T-helper 17 cell (primary cell): Measurements from ENCODE around the gene ABAT. TPM values are rescaled to one million over a fixed set of nuclear protein-coding genes. Genes with fewer than 3 reads are reported as not detected.
A peak's percentile ranks its signal among the peaks of the same experiment; 100 is the strongest.

Experiments
- ATAC-seq: fragments of 150-1000 bp; cut with Tn5 transposase; 2 replicates; pipeline ENCODE4 v1.10.0; 2021; ENCODE audit warnings: mild to moderate bottlenecking, moderate library complexity
- DNase-seq, 3 donors: peaks; one replicate each; pipeline versions ENCODE4 v3.0.0 to v3.0.0-alpha.2; 2020 to 2021
- H3K9me3 ChIP-seq: one replicate; pipeline ENCODE4 v1.7.0; 2013; ENCODE audit warnings: low read length, mild to moderate bottlenecking; ENCODE audit not compliant: control insufficient read depth, poor library complexity, severe bottlenecking
- H3K27ac Mint-ChIP-seq: one replicate; pipeline ENCODE4 v1.8.0; 2022; ENCODE audit warnings: mild to moderate bottlenecking, moderate library complexity, mixed read lengths
- H3K27me3 Mint-ChIP-seq: one replicate; pipeline ENCODE4 v1.8.0; 2022; ENCODE audit warnings: mixed read lengths
- H3K36me3 Mint-ChIP-seq: one replicate; pipeline ENCODE4 v1.8.0; 2022; ENCODE audit warnings: low read depth, mixed read lengths
- H3K4me1 Mint-ChIP-seq: one replicate; pipeline ENCODE4 v1.8.0; 2022; ENCODE audit warnings: mild to moderate bottlenecking, mixed read lengths
- H3K4me3 Mint-ChIP-seq: one replicate; pipeline ENCODE4 v1.8.0; 2022; ENCODE audit warnings: mild to moderate bottlenecking, moderate library complexity, mixed read lengths
- total RNA-seq, 4 donors: library from RNA in 2 of 4; stranded (reverse) in 2 of 4; gene quantifications; one replicate each; pipeline ENCODE4 v1.2.3 and lab custom pipeline; 2022 to 2026

ABAT gene
- total RNA-seq (1 to 10 TPM; 8.7 to 9.5 TPM), total RNA-seq (lab: John Stamatoyannopoulos, UW) (11.7 to 32.4 reads per million in 2 donors)

- DNase-seq (peak; percentile 83 to 86 (median 84)), ATAC-seq (peak; percentile 96)
- Mint-ChIP-seq H3K36me3 (no peaks in the 10 kb centered on the region), H3K4me1 (peaks cover 15% of the 10 kb centered on the region), H3K27me3 (no peaks in the 10 kb centered on the region), H3K27ac (peak within 1 kb of the TSS; percentile 95), H3K4me3 (peak within 1 kb of the TSS; percentile 97)
- no peaks in the 10 kb centered on the region for H3K9me3 ChIP-seq
Observed at GRCh38 chr16:8674413-8675022, at the start of gene ABAT. Gene ABAT (plus strand): TSS chr16:8674617. CDS start chr16:8735740, 61,123 bp downstream.

DNA sequence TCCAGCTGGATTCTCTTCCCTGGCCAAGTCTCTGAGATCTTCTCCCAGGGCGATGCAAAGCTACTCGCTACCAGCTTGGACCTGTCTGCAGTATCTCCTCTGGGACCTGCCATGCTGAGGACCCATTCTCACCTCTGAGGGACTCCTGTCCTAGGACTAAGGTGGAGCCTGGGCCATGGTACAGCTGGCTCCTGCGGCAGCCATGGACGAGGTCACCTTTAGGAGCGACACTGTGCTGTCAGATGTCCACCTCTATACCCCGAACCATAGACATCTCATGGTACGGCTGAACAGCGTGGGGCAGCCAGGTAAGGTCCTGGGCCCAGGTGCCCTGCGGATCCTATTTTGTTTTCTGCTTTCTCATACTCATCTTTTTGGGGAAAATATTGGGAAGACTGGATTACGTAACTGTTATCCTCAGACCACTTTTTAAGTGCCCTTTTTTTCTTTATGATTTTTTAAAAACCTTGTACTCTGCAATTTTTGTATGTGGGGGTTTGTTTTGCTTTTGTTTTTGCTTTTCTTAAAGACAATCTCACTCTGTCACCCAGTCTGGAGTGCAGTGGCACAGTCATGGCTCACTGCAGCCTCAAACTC lies 48.8 kb upstream of the ABAT start:
- H3K27me3 Mint-ChIP-seq: no peaks in the 10 kb centered on the region
- H3K27ac Mint-ChIP-seq: no peak overlapping the region
- no peak for ATAC-seq
- DNase-seq: no peak
- peaks cover 20% of the 10 kb centered on the region for H3K4me1 Mint-ChIP-seq
- H3K4me3 Mint-ChIP-seq: no peak overlapping the region
- peaks cover 8% of the 10 kb centered on the region for H3K36me3 Mint-ChIP-seq
- no peaks in the 10 kb centered on the region for H3K9me3 ChIP-seq

- Mint-ChIP-seq H3K4me1 (peaks cover 19% of the 10 kb centered on the region), H3K4me3 (no peak overlapping the region), H3K27ac (no peak overlapping the region), H3K27me3 (no peaks in the 10 kb centered on the region), H3K36me3 (peaks cover 8% of the 10 kb centered on the region)
- no peaks in the 10 kb centered on the region for H3K9me3 ChIP-seq
- DNase-seq (no peak), ATAC-seq (no peak)
Observed at GRCh38 chr16:8626946-8627345, 47.5 kb upstream of the ABAT start.

DNA sequence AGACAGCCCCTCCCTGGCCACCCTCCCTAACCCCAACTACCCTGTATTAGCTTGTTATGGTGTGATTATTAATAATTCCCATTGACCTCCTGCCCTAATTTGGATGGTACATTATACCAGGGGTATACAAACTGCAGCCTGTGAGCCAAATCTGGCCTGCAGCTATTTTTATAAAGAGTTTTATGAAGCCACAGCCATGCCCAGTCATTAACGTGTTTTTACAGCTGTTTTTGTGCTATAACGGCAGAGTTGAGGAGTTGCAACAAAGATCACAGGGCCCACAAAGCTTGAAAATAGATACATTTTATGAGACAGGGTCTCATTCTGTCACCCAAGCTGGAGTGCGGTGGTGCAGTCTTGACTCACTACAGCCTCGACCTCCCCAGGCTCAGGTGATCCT lies 47.0 kb upstream of the ABAT start:
- H3K27me3 Mint-ChIP-seq: no peaks in the 10 kb centered on the region
- no peak for DNase-seq
- no peak for ATAC-seq
- peaks cover 16% of the 10 kb centered on the region for H3K4me1 Mint-ChIP-seq
- H3K36me3 Mint-ChIP-seq: peaks cover 8% of the 10 kb centered on the region
- no peak overlapping the region for H3K27ac Mint-ChIP-seq
- no peaks in the 10 kb centered on the region for H3K9me3 ChIP-seq
- H3K4me3 Mint-ChIP-seq: no peak overlapping the region

GRCh38 chr16:8628981-8629725 lies 45.3 kb upstream of the ABAT start:
- no peaks in the 10 kb centered on the region for H3K27me3 Mint-ChIP-seq
- no peaks in the 10 kb centered on the region for H3K9me3 ChIP-seq
- no peak overlapping the region for H3K27ac Mint-ChIP-seq
- H3K36me3 Mint-ChIP-seq: peaks cover 8% of the 10 kb centered on the region
- H3K4me3 Mint-ChIP-seq: no peak overlapping the region
- ATAC-seq: no peak
- H3K4me1 Mint-ChIP-seq: peaks cover 16% of the 10 kb centered on the region
- DNase-seq: no peak

DNA sequence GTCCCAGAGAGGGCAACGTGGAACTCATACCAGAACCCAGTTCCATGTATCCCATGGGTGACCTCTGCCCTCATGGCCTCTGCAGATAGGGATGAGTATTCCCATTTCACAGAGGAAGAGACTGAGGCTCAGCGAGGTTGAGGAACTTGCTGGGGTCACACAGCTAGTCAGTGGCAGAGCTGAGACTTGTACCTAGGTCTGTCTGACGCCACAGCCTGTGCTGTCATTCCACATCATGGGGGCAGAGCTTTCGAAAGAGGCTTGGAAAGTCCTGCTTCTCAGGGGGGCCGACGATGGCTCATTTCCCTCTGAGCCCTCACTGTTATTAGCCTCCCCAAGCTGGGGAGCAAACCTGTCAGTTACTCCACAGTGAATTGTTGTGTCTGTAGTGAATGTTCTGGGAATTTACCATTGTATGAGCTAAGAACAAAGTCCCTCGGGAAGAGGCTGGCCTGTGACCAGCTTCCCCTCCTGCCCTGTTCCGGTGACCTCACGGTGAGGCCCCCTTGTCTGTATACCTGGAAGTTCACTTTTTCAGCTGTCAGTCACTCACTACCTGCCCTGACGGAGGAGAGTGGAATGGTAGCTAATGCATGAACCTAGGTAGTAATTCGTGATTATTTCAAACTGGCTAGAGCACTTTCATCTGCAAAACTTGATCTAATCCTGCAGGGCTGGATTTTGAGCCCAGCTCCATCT lies 44.0 kb upstream of the ABAT start:
- DNase-seq: no peak

GRCh38 chr16:8631373-8631772 lies 43.0 kb upstream of the ABAT start:
- no peaks in the 10 kb centered on the region for H3K9me3 ChIP-seq
- no peak overlapping the region for H3K27ac Mint-ChIP-seq
- ATAC-seq (no peak), DNase-seq (no peak)
- peaks cover 8% of the 10 kb centered on the region for H3K36me3 Mint-ChIP-seq
- H3K4me1 Mint-ChIP-seq: peaks cover 8% of the 10 kb centered on the region
- no peaks in the 10 kb centered on the region for H3K27me3 Mint-ChIP-seq
- no peak overlapping the region for H3K4me3 Mint-ChIP-seq

More for the DNA sequence above, 44.0 kb upstream of the ABAT start:
- H3K9me3 ChIP-seq: no peaks in the 10 kb centered on the region
- no peaks in the 10 kb centered on the region for H3K27me3 Mint-ChIP-seq
- H3K4me3 Mint-ChIP-seq: no peak overlapping the region
- H3K4me1 Mint-ChIP-seq: peaks cover 8% of the 10 kb centered on the region
- H3K27ac Mint-ChIP-seq: no peak overlapping the region
- H3K36me3 Mint-ChIP-seq: peaks cover 8% of the 10 kb centered on the region
- ATAC-seq: no peak

DNA sequence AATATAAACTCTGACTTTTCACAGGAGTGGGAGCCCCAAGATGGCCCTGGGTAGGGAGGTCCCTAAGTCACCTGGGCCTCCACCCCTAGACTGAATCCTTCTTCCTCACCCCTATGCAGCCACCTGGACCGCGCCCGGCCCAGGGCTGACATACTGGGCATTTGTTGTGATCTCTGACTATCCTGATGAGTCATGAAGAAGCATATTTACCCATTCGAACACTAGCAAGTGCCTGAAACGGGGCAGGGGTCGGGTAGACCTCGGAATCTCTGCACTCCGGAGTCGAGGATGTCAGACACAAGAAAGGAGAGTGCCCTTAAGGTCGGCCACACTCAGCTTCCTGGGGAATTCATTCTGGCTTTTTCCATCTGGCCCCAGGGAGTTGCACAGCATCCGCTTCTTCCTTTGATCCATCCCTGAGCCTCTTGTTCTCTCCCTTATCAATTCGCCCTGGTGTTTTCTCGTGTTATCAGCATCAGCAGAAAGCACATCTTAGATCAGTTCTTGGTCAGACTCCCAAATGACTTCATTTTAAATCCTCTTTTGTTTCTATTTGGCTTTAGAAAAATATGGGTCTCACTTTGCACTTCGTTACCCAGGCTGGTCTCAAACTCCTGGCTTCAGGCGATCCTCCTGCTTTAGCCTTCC lies 42.5 kb upstream of the ABAT start:
- peaks cover 8% of the 10 kb centered on the region for H3K36me3 Mint-ChIP-seq
- H3K9me3 ChIP-seq: no peaks in the 10 kb centered on the region
- DNase-seq (no peak), ATAC-seq (no peak)
- no peaks in the 10 kb centered on the region for H3K27me3 Mint-ChIP-seq
- peaks cover 7% of the 10 kb centered on the region for H3K4me1 Mint-ChIP-seq
- no peak overlapping the region for H3K27ac Mint-ChIP-seq
- no peak overlapping the region for H3K4me3 Mint-ChIP-seq

DNA sequence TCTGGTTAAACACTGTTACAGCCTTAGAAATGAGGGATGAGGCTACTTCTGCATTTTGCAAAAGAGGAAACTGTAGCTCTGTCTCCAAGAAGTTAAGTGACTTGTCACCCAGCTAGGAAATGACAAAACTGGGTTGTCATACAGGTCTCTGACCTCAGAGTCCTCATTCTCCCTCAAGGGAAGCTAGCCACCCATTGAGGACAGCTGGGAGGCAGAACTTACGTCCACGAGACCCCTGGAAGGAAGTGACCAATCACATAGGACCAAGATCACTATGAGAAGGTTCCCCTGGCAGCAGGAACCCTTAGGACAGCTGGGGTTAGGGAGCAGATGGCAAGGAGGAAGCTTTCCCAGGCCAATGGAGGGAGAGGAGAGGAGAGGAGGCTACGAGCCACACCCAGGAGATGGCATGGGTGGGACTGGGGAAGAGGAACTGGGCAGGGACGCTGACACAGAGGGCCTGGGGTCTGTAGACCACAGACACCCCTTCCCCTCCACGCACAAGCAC lies 41.7 kb upstream of the ABAT start:
- DNase-seq: no peak
- H3K9me3 ChIP-seq: no peaks in the 10 kb centered on the region
- Mint-ChIP-seq H3K36me3 (peaks cover 7% of the 10 kb centered on the region), H3K27me3 (no peaks in the 10 kb centered on the region), H3K27ac (peak overlapping the region; percentile 89), H3K4me3 (no peak overlapping the region), H3K4me1 (peaks cover 4% of the 10 kb centered on the region)
- ATAC-seq: peak; percentile 56

DNA sequence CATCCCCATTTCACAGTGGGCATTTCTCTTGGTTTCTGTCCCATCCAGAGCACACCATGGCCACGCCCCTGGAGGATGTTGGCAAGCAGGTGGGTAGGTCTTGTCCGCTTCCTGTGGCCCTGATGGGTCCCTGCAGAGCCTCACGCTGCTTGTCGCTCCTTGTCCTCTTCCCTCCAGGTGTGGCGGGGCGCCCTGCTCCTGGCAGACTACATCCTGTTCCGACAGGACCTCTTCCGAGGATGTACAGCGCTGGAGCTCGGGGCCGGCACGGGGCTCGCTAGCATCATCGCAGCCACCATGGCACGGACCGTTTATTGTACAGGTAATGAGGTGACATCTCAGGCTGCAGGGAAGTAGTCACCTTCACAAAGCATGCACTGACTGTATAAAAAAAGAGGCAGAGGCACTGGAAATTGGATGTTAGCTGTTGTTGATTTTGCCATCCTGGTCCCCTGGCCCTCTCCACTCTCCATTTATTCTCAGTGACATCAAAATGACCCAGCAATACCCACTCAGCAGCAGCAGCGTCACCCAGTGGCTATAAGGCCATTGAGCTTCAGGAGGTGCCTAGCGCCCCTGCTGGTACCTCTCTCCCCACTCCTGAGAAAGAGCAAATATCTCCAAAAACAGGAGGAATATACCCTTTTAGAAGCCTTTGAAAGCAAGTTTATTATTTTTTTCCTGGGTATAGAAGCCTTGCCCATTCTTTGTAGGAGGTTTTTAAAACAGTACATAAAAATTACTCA lies 39.3 kb upstream of the ABAT start:
- Mint-ChIP-seq H3K36me3 (peaks cover 2% of the 10 kb centered on the region), H3K27ac (no peak overlapping the region), H3K4me1 (peaks cover 4% of the 10 kb centered on the region), H3K27me3 (no peaks in the 10 kb centered on the region), H3K4me3 (no peak overlapping the region)
- DNase-seq (no peak), ATAC-seq (no peak)
- H3K9me3 ChIP-seq: no peaks in the 10 kb centered on the region

DNA sequence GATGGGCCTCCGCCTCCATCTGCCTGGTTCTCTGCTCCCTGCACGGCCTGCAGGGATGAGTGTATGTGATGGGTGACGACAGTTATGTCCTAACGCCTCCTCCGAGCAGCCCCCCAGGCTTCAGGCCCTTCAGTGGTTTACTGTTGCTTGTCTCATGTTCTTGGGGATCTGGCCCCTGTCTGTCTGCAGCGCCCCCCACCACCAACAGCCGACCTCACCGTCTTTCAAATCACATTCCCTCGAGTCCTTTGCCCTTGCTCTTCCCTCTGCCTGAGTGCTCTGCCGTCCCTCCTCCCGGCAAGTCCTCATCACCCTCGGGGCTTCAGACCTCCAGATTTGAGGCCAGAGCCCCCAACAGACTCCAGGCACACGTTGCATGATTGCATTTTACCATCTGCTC lies 34.7 kb upstream of the ABAT start:
- H3K9me3 ChIP-seq: no peaks in the 10 kb centered on the region
- Mint-ChIP-seq H3K27ac (peak overlapping the region; percentile 53), H3K4me3 (no peak overlapping the region), H3K36me3 (peaks cover 15% of the 10 kb centered on the region), H3K27me3 (no peaks in the 10 kb centered on the region), H3K4me1 (peaks cover 10% of the 10 kb centered on the region)
- DNase-seq (no peak), ATAC-seq (no peak)

DNA sequence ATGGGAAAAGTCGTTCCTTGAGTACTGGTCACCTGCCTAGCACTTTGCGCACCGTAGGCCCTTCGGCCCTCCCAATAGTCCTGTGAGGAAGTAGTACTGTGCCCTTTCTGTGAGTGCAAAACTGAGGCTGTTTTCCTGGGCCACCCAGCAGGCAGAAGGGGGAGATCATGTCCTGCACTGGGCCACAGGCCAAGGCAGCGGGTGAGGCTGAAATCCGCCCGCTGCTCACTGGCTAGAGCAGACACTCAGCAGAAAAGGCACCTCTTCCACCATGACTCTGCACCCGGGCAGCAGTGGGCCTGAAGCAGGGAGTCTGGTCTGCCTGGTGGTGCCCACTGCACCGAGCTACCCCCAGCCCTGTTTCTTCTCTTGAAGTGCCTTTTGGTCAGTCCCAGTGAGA lies 32.7 kb upstream of the ABAT start:
- DNase-seq (no peak), ATAC-seq (no peak)
- peaks cover 18% of the 10 kb centered on the region for H3K4me1 Mint-ChIP-seq
- H3K36me3 Mint-ChIP-seq: peaks cover 18% of the 10 kb centered on the region
- no peaks in the 10 kb centered on the region for H3K27me3 Mint-ChIP-seq
- no peaks in the 10 kb centered on the region for H3K9me3 ChIP-seq
- H3K4me3 Mint-ChIP-seq: no peak overlapping the region
- H3K27ac Mint-ChIP-seq: peak overlapping the region; percentile 49
